H1 (cell line): Measurements from ENCODE around the gene DUXB. TPM values are rescaled to one million over a fixed set of nuclear protein-coding genes. Genes with fewer than 3 reads are reported as not detected.

Experiments
- CTCF ChIA-PET: fragments of 300-600 bp; sonication (Branson Sonifier 250); formaldehyde crosslinking; loops from one replicate; lab custom pipeline; 2021; ENCODE audit not compliant: partially characterized antibody; lab: Charles Lee
- POLR2A ChIA-PET: fragments of 300-600 bp; sonication (Branson Sonifier 250); formaldehyde crosslinking; loops from one replicate; lab custom pipeline; 2021; ENCODE audit warnings: inconsistent platforms; ENCODE audit not compliant: partially characterized antibody; lab: Charles Lee
- DNase-seq, 2 experiments: peaks; one replicate each; pipeline versions ENCODE4 v3.0.0 to v3.0.0-alpha.2; 2010 to 2022; ENCODE audit warnings: low spot score in 2 of 2, low read depth in 1 of 2, mixed read lengths in 1 of 2
- FAIRE-seq: peaks from 2 replicates; lab custom pipeline; 2011; peaks lifted over from hg19 to GRCh38; lab: Jason Lieb, UNC
- H2AFZ ChIP-seq: 2 replicates; pipeline ENCODE4 v1.8.1; 2012; ENCODE audit warnings: low read length, inconsistent platforms
- H2AK5ac ChIP-seq: 2 replicates; pipeline ENCODE4 v1.6.1; 2013; ENCODE audit warnings: low read depth, low read length
- H2BK120ac ChIP-seq: replicated peaks from 2 replicates; pipeline ENCODE3; 2013; ENCODE audit warnings: low read depth, low read length, inconsistent platforms
- H2BK12ac ChIP-seq: 2 replicates; pipeline ENCODE4 v1.6.1; 2013; ENCODE audit warnings: low read depth, low read length
- H2BK15ac ChIP-seq: 2 replicates; pipeline ENCODE4 v1.6.1; 2013; ENCODE audit warnings: low read length
- H2BK20ac ChIP-seq: 2 replicates; pipeline ENCODE4 v1.6.1; 2013; ENCODE audit warnings: low read length
- H2BK5ac ChIP-seq: 2 replicates; pipeline ENCODE4 v1.6.1; 2013; ENCODE audit warnings: low read depth, low read length
- H3K14ac ChIP-seq: 2 replicates; pipeline ENCODE4 v1.6.1; 2013; ENCODE audit warnings: inconsistent platforms; ENCODE audit not compliant: insufficient read length
- H3K18ac ChIP-seq: 2 replicates; pipeline ENCODE4 v1.6.1; 2013; ENCODE audit warnings: low read length; ENCODE audit errors: extremely low read depth
- H3K23ac ChIP-seq: 2 replicates; pipeline ENCODE4 v1.6.1; 2013; ENCODE audit warnings: inconsistent platforms; ENCODE audit not compliant: insufficient read length
- H3K23me2 ChIP-seq: 2 replicates; pipeline ENCODE4 v1.6.1; 2013; ENCODE audit warnings: low read depth, low read length
- H3K27ac ChIP-seq: 2 replicates; pipeline ENCODE4 v1.6.1; 2011; ENCODE audit warnings: low read depth, low read length, inconsistent platforms
- H3K27me3 ChIP-seq, 4 experiments: replicated peaks in 1 of 4; 1 replicate in 1 of 4; 2 replicates in 3 of 4; pipeline versions ENCODE4 v1.6.1 to v1.8.1; 2011 to 2013; ENCODE audit warnings: low read length in 3 of 4, mild to moderate bottlenecking in 3 of 4, inconsistent platforms in 2 of 4, mixed read lengths in 2 of 4, moderate library complexity in 1 of 4; ENCODE audit not compliant: control insufficient read depth in 3 of 4, insufficient read depth in 3 of 4; ENCODE audit errors: extremely low read depth in 1 of 4
- H3K36me3 ChIP-seq, 4 experiments: 2 replicates each; pipeline versions ENCODE4 v1.6.1 to v1.8.1; 2011 to 2013; ENCODE audit warnings: mild to moderate bottlenecking in 4 of 4, low read length in 3 of 4, moderate library complexity in 2 of 4, control low read depth in 1 of 4, inconsistent platforms in 1 of 4; ENCODE audit not compliant: insufficient read depth in 4 of 4, control insufficient read depth in 2 of 4
- H3K4ac ChIP-seq: replicated peaks from 2 replicates; pipeline ENCODE3; 2013; ENCODE audit warnings: low read length, low read depth, mixed read lengths, inconsistent platforms; ENCODE audit not compliant: insufficient read length
- H3K4me1 ChIP-seq, 4 experiments: replicated peaks in 1 of 4; 1 replicate in 1 of 4; 2 replicates in 3 of 4; pipeline versions ENCODE4 v1.6.1 to v1.8.1; 2011 to 2013; ENCODE audit warnings: low read length in 3 of 4, inconsistent platforms in 2 of 4, mixed read lengths in 1 of 4; ENCODE audit not compliant: insufficient read depth in 4 of 4, control insufficient read depth in 3 of 4
- H3K4me2 ChIP-seq, 2 experiments: 2 replicates each; pipeline versions ENCODE4 v1.6.1 to v1.8.1; 2011 to 2013; ENCODE audit warnings: low read depth in 2 of 2, low read length in 2 of 2, control low read depth in 1 of 2, inconsistent platforms in 1 of 2, mild to moderate bottlenecking in 1 of 2; ENCODE audit not compliant: insufficient read depth in 1 of 2
- H3K4me3 ChIP-seq, 4 experiments: fragments of 200-600, 300-600 bp in 1 of 4; sonication (generic), shearing (Covaris generic), sonication (Bioruptor Twin) in 1 of 4; 2 replicates each; pipeline versions ENCODE4 v1.5.1 to v1.8.1; 2011 to 2016; ENCODE audit warnings: low read length in 4 of 4, low read depth in 3 of 4, control low read depth in 2 of 4, inconsistent platforms in 2 of 4, mild to moderate bottlenecking in 2 of 4, mixed read lengths in 1 of 4, moderate library complexity in 1 of 4; ENCODE audit not compliant: insufficient read depth in 2 of 4; ENCODE audit errors: extremely low read depth in 1 of 4
- H3K56ac ChIP-seq: replicated peaks from 2 replicates; pipeline ENCODE3; 2013; ENCODE audit warnings: low read depth, mild to moderate bottlenecking, mixed read lengths, low read length, inconsistent platforms; ENCODE audit not compliant: insufficient read length
- H3K79me1 ChIP-seq: 2 replicates; pipeline ENCODE4 v1.6.1; 2013; ENCODE audit warnings: low read depth, low read length, control low read depth
- H3K79me2 ChIP-seq, 2 experiments: 2 replicates each; pipeline versions ENCODE4 v1.6.1 to v1.8.1; 2012 to 2013; ENCODE audit warnings: low read length in 2 of 2, mild to moderate bottlenecking in 2 of 2, inconsistent platforms in 1 of 2; ENCODE audit not compliant: insufficient read depth in 2 of 2, control insufficient read depth in 1 of 2
- H3K9ac ChIP-seq, 4 experiments: replicated peaks in 1 of 4; 1 replicate in 1 of 4; 2 replicates in 3 of 4; pipeline versions ENCODE4 v1.6.1 to v1.8.1; 2011 to 2013; ENCODE audit warnings: low read depth in 3 of 4, low read length in 3 of 4, control low read depth in 2 of 4, mild to moderate bottlenecking in 2 of 4, moderate library complexity in 2 of 4, inconsistent platforms in 1 of 4; ENCODE audit errors: extremely low read depth in 1 of 4
- H3K9me3 ChIP-seq, 2 experiments: 2 replicates each; pipeline versions ENCODE4 v1.6.1 to v1.8.1; 2012 to 2013; ENCODE audit warnings: mild to moderate bottlenecking in 2 of 2, moderate library complexity in 2 of 2, control low read depth in 1 of 2, inconsistent platforms in 1 of 2, low read depth in 1 of 2, low read length in 1 of 2, mixed read lengths in 1 of 2; ENCODE audit not compliant: insufficient read depth in 2 of 2
- H4K20me1 ChIP-seq, 2 experiments: replicated peaks in 1 of 2; 2 replicates each; pipeline versions ENCODE3 to v1.8.1; 2011 to 2013; ENCODE audit warnings: inconsistent platforms in 2 of 2, low read length in 2 of 2, mild to moderate bottlenecking in 1 of 2; ENCODE audit not compliant: insufficient read depth in 2 of 2, control insufficient read depth in 1 of 2
- H4K5ac ChIP-seq: 2 replicates; pipeline ENCODE4 v1.6.1; 2013; ENCODE audit warnings: low read length, low read depth, mixed read lengths, inconsistent platforms; ENCODE audit not compliant: insufficient read length
- H4K8ac ChIP-seq: 2 replicates; pipeline ENCODE4 v1.8.0; 2013; ENCODE audit warnings: mild to moderate bottlenecking, moderate library complexity, low read length, inconsistent platforms; ENCODE audit not compliant: insufficient read depth; ENCODE audit errors: extremely low read depth
- H4K91ac ChIP-seq: replicated peaks from 2 replicates; pipeline ENCODE3; 2013; ENCODE audit warnings: low read length, mixed read lengths, inconsistent platforms; ENCODE audit not compliant: insufficient read length
- BRCA1 ChIP-seq: IDR thresholded peaks from 2 replicates; pipeline ENCODE4 v1.6.1; 2012; ENCODE audit warnings: low read depth, low read length, improper control_type of control experiment
- GABPA ChIP-seq: IDR thresholded peaks from 2 replicates; pipeline ENCODE4 v1.6.1; 2011; ENCODE audit warnings: mild to moderate bottlenecking, low read length, moderate library complexity, borderline replicate concordance; ENCODE audit not compliant: insufficient read depth
- HDAC2 ChIP-seq, 2 experiments: fragments of 300-600 bp in 1 of 2; sonication (generic) in 1 of 2; IDR thresholded peaks; 2 replicates each; pipeline ENCODE4 v1.6.1; 2011 to 2012; ENCODE audit warnings: low read depth in 2 of 2, low read length in 2 of 2, mild to moderate bottlenecking in 2 of 2, moderate library complexity in 2 of 2, borderline replicate concordance in 1 of 2, inconsistent platforms in 1 of 2
- KDM4A ChIP-seq: IDR thresholded peaks from one replicate; pipeline ENCODE4 v1.7.1; 2012; ENCODE audit warnings: low read depth, mild to moderate bottlenecking, moderate library complexity, low read length, inconsistent platforms; ENCODE audit not compliant: severe bottlenecking
- MAFK ChIP-seq: IDR thresholded peaks from 2 replicates; pipeline ENCODE4 v1.6.1; 2012; ENCODE audit warnings: low read depth, mild to moderate bottlenecking, improper control_type of control experiment, low read length
- PHF8 ChIP-seq: fragments of 200-600 bp; sonication (generic); conservative IDR thresholded peaks from 2 replicates; pipeline ENCODE4 v1.7.1; 2012; ENCODE audit warnings: low read depth, mild to moderate bottlenecking, inconsistent platforms, low read length, moderate library complexity
- RFX5 ChIP-seq: IDR thresholded peaks from 2 replicates; pipeline ENCODE4 v1.6.1; 2011; ENCODE audit warnings: low read depth, low read length, improper control_type of control experiment, borderline replicate concordance
- RNF2 ChIP-seq: fragments of 200-900, 300-1000 bp; sonication (generic); IDR thresholded peaks from 2 replicates; pipeline ENCODE4 v1.7.1; 2016; ENCODE audit warnings: borderline replicate concordance, low read depth, mild to moderate bottlenecking, antibody characterized with exemption, low read length; ENCODE audit not compliant: poor library complexity, severe bottlenecking; ENCODE audit errors: missing control alignments
- SIRT6 ChIP-seq: IDR thresholded peaks from one replicate; pipeline ENCODE4 v1.7.1; 2012; ENCODE audit warnings: low read length, inconsistent platforms
- SP2 ChIP-seq: IDR thresholded peaks from 2 replicates; pipeline ENCODE4 v1.6.1; 2012; ENCODE audit warnings: mild to moderate bottlenecking, low read length, inconsistent platforms
- USF2 ChIP-seq: IDR thresholded peaks from 2 replicates; pipeline ENCODE4 v1.6.1; 2011; ENCODE audit warnings: low read length, improper control_type of control experiment
- YY1 ChIP-seq: IDR thresholded peaks from 2 replicates; pipeline ENCODE4 v1.6.1; 2011; ENCODE audit warnings: low read depth, mild to moderate bottlenecking, low read length
- WGBS, 2 experiments: shearing (Covaris generic) in 1 of 2; methylation state at CpG; one replicate each; pipeline versions ENCODE4 v1.1.6 to v1.1.7; 2013 to 2015; ENCODE audit warnings: low lambda C conversion rate in 2 of 2, mixed read lengths in 2 of 2, inconsistent platforms in 1 of 2, low coverage in 1 of 2, missing lambda C conversion rate in 1 of 2; ENCODE audit not compliant: insufficient replicate concordance in 2 of 2, insufficient coverage in 1 of 2, insufficient read length in 1 of 2; ENCODE audit errors: extremely low coverage in 1 of 2, missing lambda C conversion rate in 1 of 2; 5-methylcytosine and 5-hydroxymethylcytosine counted together
- polyA plus RNA-seq, 7 experiments: library from polyadenylated mRNA; depleted of rRNA in 3 of 7; stranded (reverse) in 5 of 7; unstranded in 2 of 7; fragments of >200 nt in 5 of 7; fragments of 200-250 nt in 2 of 7; gene quantifications; 1 replicate in 5 of 7; 2 replicates in 1 of 7; 4 replicates in 1 of 7; pipeline versions ENCODE4 v1.2.1 to v1.2.3, GENCODE V29; 2011 to 2013; ENCODE audit warnings: missing spikeins in 2 of 7, mixed read lengths in 2 of 7
- total RNA-seq: library from RNA; stranded (reverse); fragmentation: NEBNext Ultra II Directional; extraction: Animal tissue kit (Norgen Biotek cat#: 25700); gene quantifications from 2 replicates; pipeline ENCODE4 v1.2.1, GENCODE V29; 2021

Gene DUXB
- total and polyA plus RNA-seq, 2 of the 8 experiments (the other 6 are each of a cell fraction or from before 2014, with no cell fraction given), result not detected

- H3K14ac ChIP-seq, result no peak overlapping the region
- H2BK12ac ChIP-seq, result no peak overlapping the region
- H3K79me1 ChIP-seq, result no peaks in the 10 kb centered on the region
- no peak overlapping the region for H4K8ac ChIP-seq
- ChIA-PET CTCF (interaction anchor here (0.7 kb wide), 1 partner anchor 38 kb away, joined by 3 read pairs; the partner anchor contains the start of gene ADAT1), POLR2A (no interaction called here)
- no peak overlapping the region for H3K9ac ChIP-seq
- no peak overlapping the region for H3K4me2 ChIP-seq
- no peak overlapping the region for H2AFZ ChIP-seq
- peaks cover 0 to 21% (median 9%) of the 10 kb centered on the region in 4 experiments; a peak in 6 of 8 replicates for H3K36me3 ChIP-seq
- H3K4me3 ChIP-seq, result no peak overlapping the region
- H4K5ac ChIP-seq, result no peak overlapping the region
- no peak overlapping the region for H4K91ac ChIP-seq
- WGBS, 2 experiments, result 88% methylated on average over 4 of the region's 4 CpGs; no CpG with 5 or more reads in 1 of the 2 experiments
- no peaks in the 10 kb centered on the region for H3K27me3 ChIP-seq
- DNase-seq (no peak), FAIRE-seq (no peak)
- H3K18ac ChIP-seq, result no peak overlapping the region
- no peak overlapping the region for H3K27ac ChIP-seq
- no peak overlapping the region for H3K23ac ChIP-seq
- H3K4ac ChIP-seq, result no peak overlapping the region
- H3K23me2 ChIP-seq, result no peaks in the 10 kb centered on the region
- no peaks in the 10 kb centered on the region for H3K4me1 ChIP-seq
- H3K56ac ChIP-seq, result no peak overlapping the region
- no peak overlapping the region for H2AK5ac ChIP-seq
- H2BK120ac ChIP-seq, result no peak overlapping the region
- H3K9me3 ChIP-seq, result no peaks in the 10 kb centered on the region
- no peaks in the 10 kb centered on the region for H3K79me2 ChIP-seq
- H2BK20ac ChIP-seq, result no peak overlapping the region
- no peak overlapping the region for H2BK5ac ChIP-seq
- peaks cover 0 to 2% of the 10 kb centered on the region in 2 experiments for H4K20me1 ChIP-seq
- H2BK15ac ChIP-seq, result no peak overlapping the region
- TF ChIP-seq GABPA (no peak), YY1 (no peak), MAFK (no peak), USF2 (no peak), RNF2 (no peak), PHF8 (no peak), KDM4A (no peak), BRCA1 (no peak), SP2 (no peak), HDAC2 (IDR thresholded peaks at IDR 0.05; ENCODE audit: borderline replicate concordance in 1 of 2, low read depth in 2 of 2, low read length in 2 of 2) (no peak), RFX5 (no peak), SIRT6 (no peak)
Observed at GRCh38 chr16:75660726-75661302, 40.4 kb downstream of the DUXB start.
